ENCODE data around the gene TP53INP2.
"Not testable (repeated sequence)": the region's sequence is repeated elsewhere in the genome, so short reads cannot be mapped to it uniquely, and the experiment has no call there.

DNA sequence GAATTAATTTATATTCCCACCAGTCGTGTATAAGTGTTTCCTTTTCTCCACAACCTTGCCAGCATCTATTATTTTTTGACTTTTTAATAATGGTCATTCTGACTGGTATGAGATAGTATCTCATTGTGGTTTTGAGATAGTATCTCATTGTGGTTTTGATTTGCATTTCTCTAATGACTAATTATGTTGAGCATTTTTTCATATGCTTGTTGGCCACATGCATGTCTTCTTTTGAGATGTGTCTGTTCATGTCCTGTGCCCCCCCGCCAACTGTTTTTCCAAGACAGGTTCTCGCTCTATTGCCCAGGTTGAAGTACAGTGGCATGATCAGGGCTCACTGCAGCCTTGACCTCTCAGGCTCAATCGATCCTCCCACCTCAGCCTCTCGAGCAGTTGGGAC, 42.3 kb upstream of the TP53INP2 start:
- TF ChIP-seq POLR2A, CTCF (IDR thresholded peaks at IDR 0.05): not testable (repeated sequence)
